HG02571 (cell line): ENCODE data around the gene SAG.

Experiments
- ATAC-seq: cut with Tn5 transposase; IDR thresholded peaks from one replicate; pipeline ENCODE4 v1.9.1; 2021; ENCODE audit warnings: mild to moderate bottlenecking, moderate library complexity; ENCODE audit not compliant: unreplicated experiment

The SAG gene

DNA sequence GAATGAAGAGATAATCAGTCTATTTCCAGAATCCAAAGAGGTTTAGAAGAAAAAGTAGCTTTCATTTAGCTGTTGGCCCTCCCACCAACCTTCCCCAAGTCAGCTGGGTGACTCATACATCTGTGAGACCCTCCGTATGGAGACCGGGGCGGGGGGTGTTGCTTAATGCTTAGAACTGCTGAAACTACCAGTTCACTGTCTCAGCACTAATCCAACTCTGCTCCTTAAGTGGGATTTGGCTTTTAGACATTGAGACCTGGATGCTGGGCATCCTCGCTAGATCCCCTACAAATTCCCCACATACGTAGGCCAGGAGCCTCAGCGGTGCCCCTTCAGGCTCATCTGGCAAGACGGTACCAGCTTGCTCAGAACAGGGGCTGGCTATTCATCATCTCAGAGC lies at the start of gene SAG:
Gene SAG, plus strand, starts transcription at position 252 of the 400 bp plus-strand sequence. CDS start 1,374 bp downstream, outside the sequence.
- no peak for ATAC-seq

DNA sequence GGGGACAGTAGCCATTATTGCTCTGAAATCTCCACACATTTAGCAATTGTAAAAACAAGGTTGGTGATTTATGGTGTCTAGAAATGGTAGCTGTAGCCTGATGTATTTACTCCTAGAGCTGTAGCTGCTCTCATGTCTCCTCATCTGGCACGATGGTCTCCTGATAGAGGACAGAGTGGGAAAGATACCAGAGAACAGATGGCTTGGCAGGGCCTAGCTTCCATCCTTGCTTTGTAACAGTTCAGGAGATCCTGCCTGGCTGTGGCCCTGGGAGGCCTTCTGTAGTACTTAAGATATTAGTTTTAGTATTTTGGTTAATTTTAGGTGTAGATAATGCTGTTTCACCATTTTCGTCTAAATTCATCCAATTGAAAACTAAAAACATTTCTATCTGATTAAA lies 49.4 kb upstream of the SAG start:
- no peak for ATAC-seq

GRCh38 chr2:233259730-233260129 lies 47.9 kb upstream of the SAG start:
- ATAC-seq, result no peak

DNA sequence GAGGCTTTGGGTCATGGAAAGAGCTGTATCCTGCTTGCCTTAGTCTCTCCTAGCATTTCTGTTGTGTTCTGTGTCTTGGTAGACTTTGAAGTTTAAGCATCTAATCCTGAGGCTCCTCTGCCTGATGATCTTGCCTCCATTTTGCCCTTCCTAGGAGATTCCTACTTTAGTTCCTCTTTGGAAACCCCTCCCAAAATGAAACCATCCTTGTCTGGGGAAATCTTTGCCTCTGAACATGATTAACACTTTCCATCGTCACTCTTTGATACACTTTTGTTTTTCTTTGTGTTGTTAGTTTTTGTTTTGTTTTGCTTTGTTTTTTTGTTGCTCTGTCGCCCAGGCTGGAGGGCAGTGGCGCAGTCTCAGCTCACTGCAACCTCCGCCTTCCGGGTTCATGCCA lies 47.0 kb upstream of the SAG start:
- ATAC-seq, result no peak

DNA sequence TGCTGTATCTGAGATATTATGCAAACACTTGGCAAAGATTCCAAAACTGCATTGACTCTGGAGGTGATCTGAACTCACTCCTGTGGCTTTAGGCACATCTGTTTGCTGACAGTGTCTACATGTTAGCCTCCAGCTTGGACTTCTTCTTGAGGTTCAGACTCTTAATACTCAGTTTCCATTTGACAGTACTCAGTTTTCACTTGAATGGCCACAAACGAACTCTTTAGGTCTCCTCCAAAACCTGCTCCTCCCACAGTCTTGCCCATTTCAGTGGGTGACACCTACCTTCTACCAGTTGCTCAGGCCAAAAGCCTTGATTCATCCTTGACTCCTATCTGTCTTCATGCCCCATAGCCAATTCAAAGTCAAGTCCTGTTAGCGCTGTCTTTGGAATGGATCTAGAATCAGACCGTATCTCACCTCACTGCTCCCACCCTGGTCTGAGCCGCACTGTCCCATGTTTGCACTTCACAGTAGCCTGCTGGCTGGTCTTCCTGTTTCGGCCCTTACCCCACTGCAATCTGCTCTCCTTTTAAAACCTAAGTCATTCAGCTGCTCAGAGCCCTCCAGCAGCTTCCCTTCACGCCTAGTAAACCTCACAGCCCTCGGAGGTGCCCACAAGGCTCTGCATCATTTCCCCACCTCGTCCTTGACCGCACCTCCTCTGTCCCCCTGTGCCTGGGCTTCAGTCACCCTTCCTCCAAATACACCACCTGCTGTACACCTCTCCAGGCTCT lies 45.6 kb upstream of the SAG start:
- ATAC-seq, result peak; percentile 80

GRCh38 chr2:233262562-233262961 lies 45.1 kb upstream of the SAG start:
- ATAC-seq, result no peak

- ATAC-seq, result no peak
These were observed 44.5 kb upstream of the SAG start for GRCh38 chr2:233263045-233263570.

- ATAC-seq, result no peak
These were observed 42.9 kb upstream of the SAG start for GRCh38 chr2:233264667-233265066.

- no peak for ATAC-seq
These were observed 41.7 kb upstream of the SAG start for GRCh38 chr2:233265899-233266431.

GRCh38 chr2:233266481-233266880 lies 41.1 kb upstream of the SAG start:
- ATAC-seq, result no peak

DNA sequence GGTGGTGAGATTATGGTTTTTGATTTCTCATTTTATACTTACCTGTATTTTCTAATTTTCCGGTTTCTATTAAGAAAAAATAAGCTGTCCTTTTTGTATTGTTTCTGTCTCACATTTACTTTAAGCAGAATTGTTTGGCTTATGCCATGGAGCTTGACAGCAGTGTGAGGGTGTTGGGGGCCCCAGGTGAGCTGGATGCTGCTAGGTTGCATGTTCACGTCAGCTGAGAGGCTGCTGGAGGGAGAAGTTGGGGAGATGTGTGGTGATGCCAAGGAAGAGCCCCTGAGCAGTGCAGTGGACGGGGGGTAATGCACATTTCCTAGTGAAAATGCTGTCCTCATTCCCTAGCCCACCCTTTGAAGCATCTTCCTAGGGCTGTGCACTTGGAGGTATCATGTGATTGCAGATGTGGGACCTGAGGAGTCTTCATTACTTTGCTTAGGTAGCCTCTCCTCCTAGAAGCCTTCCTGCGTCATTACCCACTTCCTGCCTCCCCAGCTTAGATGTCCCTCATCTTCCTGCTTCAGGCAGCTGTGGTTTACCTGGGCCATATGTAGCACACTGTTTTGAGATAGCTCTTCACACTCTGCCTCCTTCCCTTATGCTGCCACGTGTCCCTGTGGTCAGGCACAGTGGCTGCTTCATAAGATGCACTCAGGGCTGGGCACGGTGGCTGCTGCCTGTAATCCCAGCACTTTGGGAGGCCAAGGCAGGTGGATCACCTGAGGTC lies 39.9 kb upstream of the SAG start:
- no peak for ATAC-seq

DNA sequence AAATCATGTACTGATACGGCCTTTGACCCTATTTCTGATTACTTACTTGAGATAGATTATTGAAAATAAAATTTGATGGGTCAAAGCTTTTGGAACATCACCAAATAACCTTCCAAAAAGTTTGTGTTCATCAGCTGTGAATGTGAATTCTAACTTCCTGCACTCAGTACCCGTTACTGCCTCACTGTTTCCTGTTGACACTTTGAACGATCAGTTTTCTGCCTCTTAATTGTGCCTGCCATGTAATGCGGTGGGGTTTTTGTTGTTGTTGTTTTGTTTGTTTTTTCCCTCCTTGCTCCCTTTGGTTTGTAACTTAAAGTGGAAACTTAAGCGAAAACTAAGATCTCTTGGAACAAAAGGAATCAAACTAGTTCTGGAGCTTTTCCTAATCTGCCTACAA lies 37.2 kb upstream of the SAG start:
- no peak for ATAC-seq

- no peak for ATAC-seq
These were observed 36.7 kb upstream of the SAG start for GRCh38 chr2:233270951-233271350.

GRCh38 chr2:233271693-233272092 lies 35.9 kb upstream of the SAG start:
- ATAC-seq, result no peak

DNA sequence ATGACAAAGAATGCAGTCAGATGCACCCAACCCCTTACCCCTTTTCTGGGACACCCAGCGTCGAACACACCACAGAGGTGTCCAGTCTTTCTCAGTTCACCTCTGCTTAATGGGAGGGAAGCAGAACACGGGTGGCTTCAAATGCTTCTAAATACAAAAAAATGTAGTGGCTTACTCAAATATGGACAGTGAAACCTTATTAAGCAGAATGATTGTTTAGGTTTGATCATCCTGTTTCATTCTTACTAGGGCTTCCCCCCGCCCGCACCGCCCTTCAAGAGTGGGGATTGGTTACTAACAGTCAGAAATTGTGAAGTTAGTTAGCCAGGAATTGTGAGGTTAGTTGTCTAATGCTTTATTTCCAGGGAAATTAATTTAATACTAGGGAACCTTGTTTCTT lies 34.5 kb upstream of the SAG start:
- no peak for ATAC-seq

GRCh38 chr2:233275223-233275622 lies 32.4 kb upstream of the SAG start:
- no peak for ATAC-seq

DNA sequence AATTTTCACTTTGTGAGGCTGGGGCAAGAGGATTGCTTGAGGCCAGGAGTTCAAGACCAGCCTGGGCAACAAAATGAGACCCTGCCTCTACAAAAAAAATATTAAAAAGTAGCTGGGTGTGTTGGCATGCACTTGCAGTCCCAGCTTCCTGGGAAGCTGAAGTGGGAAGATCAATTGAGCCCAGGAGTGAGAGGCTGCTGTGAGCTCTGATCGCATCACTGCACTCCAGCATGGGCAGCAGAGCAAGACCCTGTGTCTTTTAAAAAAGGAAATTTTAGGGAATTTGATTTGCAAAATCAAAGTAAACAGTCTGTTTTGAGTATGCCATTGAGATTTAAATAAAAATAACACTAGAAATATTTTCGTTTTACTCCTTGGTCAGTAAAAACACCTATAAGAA lies 28.7 kb upstream of the SAG start:
- no peak for ATAC-seq

DNA sequence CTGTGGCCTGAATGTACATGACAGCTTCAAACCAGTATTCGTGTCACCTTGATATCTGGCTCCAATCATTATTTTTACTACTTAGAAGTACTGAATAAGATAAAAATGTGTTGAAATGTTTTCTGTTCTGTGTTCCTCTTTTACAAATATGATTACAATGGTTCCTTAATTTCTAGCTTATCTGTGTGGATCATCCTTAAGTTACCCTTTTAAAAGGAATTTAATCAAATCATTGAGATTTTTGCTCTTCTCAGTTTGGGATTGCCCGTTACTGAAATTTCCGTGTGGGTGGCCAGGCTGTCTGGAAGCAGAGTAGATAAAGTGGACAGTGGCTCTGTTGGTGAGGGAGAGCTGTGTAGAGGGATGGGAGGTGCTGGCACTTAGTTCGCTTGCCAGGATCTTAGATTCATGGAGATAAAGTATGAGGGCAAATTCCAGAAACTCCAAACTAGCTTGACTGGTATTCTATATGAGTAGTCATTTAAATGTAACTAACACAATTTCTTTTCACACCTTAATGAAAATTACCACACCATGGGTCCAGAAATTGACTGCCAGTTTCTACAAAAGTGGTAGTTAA lies 27.4 kb upstream of the SAG start:
- ATAC-seq, result no peak

DNA sequence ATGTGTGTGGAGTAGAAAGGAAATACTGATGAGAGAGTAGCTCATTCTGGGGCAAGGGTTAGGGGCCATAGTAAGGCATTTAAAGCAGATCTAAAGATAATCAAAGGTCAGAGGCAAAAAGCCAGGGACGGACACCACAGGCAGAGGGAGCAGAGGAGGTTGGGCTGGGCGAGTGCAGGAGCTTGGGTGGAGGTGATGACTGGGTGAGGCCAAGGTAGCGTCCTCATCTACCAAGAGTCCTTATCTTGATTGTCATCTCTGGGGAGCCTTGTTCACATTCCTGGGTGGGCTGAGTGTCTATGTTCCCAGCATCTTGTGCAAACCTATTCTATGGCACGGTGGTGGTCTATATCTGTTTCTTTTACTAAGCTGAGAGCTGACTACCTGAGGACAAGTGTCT lies 26.1 kb upstream of the SAG start:
- no peak for ATAC-seq

DNA sequence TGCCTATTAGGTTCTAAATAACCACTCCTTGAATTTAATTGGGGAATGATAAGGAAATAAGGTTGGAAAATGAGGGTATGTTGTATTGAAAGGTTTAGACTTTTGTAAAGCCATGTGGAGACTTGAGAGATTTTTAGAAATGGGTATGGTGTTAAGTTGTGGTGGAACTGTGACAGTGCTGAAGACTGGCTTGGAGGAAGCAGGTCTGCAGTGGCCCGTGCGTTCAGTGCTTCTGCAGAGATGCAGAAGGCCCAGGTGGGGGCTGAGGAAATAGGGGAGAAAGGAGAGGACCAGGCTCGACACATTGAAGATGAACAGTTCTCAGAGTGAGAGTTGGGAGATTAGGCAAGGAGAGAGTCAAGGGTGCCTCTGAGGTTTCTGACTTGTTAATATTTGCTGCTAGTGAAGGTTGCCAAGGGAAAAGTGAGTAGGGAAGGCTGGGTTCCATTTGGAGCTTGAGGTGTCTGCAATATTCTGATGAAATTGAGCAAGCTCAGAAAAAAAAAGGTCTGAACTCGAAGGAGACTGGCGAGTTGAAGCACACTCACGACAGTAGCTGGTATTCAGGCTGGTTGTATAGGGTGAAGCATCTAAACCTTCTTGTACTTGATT lies 25.5 kb upstream of the SAG start:
- ATAC-seq, result no peak

DNA sequence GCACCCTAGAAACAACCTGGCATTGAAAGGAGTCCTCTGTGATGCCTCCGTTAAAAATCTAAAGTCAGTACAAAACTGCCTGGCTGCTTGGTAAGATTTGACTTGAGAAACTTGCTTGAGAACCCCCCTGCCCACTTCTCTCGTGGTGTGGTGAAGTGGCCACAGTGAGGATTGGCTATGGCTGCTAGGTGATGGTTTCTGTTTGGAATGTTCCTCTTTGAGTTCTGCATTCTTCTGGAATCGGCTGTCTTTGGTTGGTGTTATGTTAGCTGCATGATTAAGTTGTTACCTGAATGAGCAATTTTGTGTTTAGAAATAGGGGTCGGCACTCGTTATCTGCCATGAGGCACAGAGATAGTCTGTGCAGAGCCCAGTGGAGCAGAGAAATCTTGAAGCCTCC lies 21.7 kb upstream of the SAG start:
- no peak for ATAC-seq
